Hepatocyte (in vitro differentiated cells): Measurements from ENCODE around the gene AANAT.

Experiments used
- EZH2phosphoT487 ChIP-seq: fragments of 200-600 bp; sonication (generic); IDR thresholded peaks from one replicate; pipeline ENCODE4 v1.6.1; 2018; ENCODE audit warnings: antibody characterized with exemption, mild to moderate bottlenecking, low read depth, moderate library complexity; ENCODE audit not compliant: unreplicated experiment, severe bottlenecking
- TF ChIP-seq, protein P1 (sequence below): fragments of 200-600 bp; sonication (generic); IDR thresholded peaks from 2 replicates; pipeline ENCODE4 v1.5.1; 2016; ENCODE audit warnings: antibody characterized with exemption, mild to moderate bottlenecking; ENCODE audit not compliant: poor library complexity

DNA sequence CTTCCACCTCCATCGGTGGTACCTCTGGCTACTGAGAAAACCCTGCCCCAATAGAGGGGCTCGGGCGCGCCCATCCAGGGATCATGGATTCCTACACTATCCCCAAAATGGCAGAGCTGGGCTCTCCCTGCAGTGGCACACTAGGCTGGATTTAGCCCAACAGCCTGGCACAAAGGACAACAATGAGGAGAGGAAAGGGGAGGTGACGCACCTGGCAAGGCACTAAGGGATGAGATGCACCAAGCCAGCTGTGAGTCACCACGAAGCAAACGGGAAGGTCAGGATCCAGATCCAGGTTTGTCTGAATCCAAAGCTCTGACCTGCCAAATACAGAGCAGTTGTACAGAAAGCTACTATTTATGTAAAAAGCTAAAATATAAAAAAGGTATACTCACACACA is 32.5 kb upstream of the AANAT start:
- TF ChIP-seq, protein P1, sequence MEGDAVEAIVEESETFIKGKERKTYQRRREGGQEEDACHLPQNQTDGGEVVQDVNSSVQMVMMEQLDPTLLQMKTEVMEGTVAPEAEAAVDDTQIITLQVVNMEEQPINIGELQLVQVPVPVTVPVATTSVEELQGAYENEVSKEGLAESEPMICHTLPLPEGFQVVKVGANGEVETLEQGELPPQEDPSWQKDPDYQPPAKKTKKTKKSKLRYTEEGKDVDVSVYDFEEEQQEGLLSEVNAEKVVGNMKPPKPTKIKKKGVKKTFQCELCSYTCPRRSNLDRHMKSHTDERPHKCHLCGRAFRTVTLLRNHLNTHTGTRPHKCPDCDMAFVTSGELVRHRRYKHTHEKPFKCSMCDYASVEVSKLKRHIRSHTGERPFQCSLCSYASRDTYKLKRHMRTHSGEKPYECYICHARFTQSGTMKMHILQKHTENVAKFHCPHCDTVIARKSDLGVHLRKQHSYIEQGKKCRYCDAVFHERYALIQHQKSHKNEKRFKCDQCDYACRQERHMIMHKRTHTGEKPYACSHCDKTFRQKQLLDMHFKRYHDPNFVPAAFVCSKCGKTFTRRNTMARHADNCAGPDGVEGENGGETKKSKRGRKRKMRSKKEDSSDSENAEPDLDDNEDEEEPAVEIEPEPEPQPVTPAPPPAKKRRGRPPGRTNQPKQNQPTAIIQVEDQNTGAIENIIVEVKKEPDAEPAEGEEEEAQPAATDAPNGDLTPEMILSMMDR: no peak
- no peak for TF ChIP-seq EZH2phosphoT487
